ENCODE results near the gene ANKS1B.

The ANKS1B gene

DNA sequence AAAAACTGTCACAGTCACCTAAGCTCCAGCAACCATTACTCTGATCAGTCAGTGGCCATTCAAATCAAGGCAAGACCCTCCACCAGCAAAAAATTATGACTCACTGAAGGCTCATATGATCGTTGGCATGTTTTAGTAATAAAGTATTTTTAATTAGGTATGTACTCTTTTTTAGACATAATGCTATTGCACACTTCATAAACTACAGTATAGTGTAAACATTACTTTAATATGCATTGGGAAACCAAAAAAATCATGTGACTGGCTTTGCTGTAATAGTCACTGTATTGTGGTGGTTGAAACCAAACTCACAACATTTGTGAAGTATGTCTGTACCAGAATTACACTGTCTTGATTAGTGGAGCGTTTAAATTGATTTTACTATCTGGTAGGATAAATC lies 471.7 kb downstream of the ANKS1B start:
- Histone ChIP-seq H3K4me3 (ENCODE audit: low read length) (no peak overlapping the region), H3K36me3 (ENCODE audit: control insufficient read depth, insufficient read depth, low read length, severe bottlenecking) (no peaks in the 10 kb centered on the region)
- no peak for DNase-seq (ENCODE audit: low read depth)

DNA sequence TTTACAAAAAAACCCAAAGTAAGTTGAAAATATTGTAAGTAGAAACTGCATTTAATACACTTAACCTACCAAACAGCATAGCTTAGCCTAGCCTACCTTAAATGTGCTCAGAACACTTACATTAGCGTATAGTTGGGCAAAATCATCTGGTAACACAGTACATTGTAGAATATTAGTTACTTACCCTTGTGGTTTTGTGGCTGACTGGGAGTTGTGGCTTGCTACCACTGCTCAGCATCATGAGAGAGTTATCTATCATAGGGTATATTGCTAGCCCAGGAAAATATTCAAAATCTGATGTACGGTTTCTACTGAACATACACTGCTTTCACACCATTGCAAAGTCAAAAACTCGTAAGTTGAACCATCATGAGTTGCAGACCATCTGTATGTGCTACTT lies 478.9 kb downstream of the ANKS1B start:
- no peak for DNase-seq (ENCODE audit: low read depth)

More for the DNA sequence above, 471.7 kb downstream of the ANKS1B start:
- no peak overlapping the region for H3K9ac ChIP-seq (ENCODE audit: low read length)
- H3K9me3 ChIP-seq (ENCODE audit: control insufficient read depth, low read length) = peaks cover 10% of the 10 kb centered on the region
- no peaks in the 10 kb centered on the region for H3K4me1 ChIP-seq (ENCODE audit: control insufficient read depth, insufficient read depth, low read length)
- H3K27me3 ChIP-seq (replicated peaks; ENCODE audit: control insufficient read depth, insufficient read depth, low read length) = no peaks in the 10 kb centered on the region

DNA sequence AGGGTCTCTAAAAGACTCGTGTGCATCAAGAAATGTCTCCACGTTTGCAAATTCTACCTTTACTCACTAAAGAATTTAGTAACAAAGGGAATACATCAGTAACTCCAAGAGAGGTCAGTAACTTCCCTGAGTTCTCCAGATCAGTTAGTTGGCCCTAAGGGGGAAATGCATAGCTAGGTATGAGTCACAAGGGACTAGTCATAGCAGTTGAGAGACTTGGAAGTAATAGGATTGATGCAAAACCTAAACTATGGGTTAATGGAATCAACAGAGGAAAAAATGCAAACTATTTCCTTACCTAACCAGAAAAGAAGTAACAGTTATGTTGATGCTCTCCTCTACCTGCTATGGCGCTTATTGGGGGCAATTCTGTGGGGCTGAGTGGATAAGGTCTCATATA lies 486.0 kb downstream of the ANKS1B start:
- H3K9me3 ChIP-seq (ENCODE audit: control insufficient read depth, low read length) = no peaks in the 10 kb centered on the region

More for the DNA sequence above, 478.9 kb downstream of the ANKS1B start:
- no peak overlapping the region for H3K9ac ChIP-seq (ENCODE audit: low read length)
- no peaks in the 10 kb centered on the region for H3K36me3 ChIP-seq (ENCODE audit: control insufficient read depth, insufficient read depth, low read length, severe bottlenecking)
- H3K9me3 ChIP-seq (ENCODE audit: control insufficient read depth, low read length) = peaks cover 4% of the 10 kb centered on the region
- no peak overlapping the region for H3K4me3 ChIP-seq (ENCODE audit: low read length)
- no peaks in the 10 kb centered on the region for H3K4me1 ChIP-seq (ENCODE audit: control insufficient read depth, insufficient read depth, low read length)
- no peaks in the 10 kb centered on the region for H3K27me3 ChIP-seq (replicated peaks; ENCODE audit: control insufficient read depth, insufficient read depth, low read length)

DNA sequence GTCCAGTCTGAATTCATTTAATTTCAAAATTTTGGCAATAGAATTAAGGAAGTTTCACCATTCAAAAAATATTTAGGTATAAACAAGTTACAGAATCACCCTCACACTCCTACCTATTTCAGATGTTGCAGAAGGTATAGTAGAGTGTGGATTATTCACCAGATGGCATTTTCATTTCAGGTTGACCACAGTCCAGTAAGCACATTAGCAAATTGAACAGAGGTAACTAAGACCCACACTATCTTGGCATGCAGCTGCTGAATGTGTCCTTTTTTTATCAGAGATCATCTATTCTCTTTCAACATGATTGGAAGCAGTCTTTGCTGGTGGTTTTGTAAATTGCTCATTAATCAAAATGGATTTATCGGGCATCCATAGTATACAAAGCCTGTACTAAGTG lies 488.9 kb downstream of the ANKS1B start:
- Histone ChIP-seq H3K36me3 (ENCODE audit: control insufficient read depth, insufficient read depth, low read length, severe bottlenecking) (no peaks in the 10 kb centered on the region), H3K4me3 (ENCODE audit: low read length) (no peak overlapping the region), H3K27me3 (replicated peaks; ENCODE audit: control insufficient read depth, insufficient read depth, low read length) (no peaks in the 10 kb centered on the region), H3K9me3 (ENCODE audit: control insufficient read depth, low read length) (no peaks in the 10 kb centered on the region), H3K4me1 (ENCODE audit: control insufficient read depth, insufficient read depth, low read length) (no peaks in the 10 kb centered on the region), H3K9ac (ENCODE audit: low read length) (no peak overlapping the region)
- no peak for DNase-seq (ENCODE audit: low read depth)

More for the DNA sequence above, 486.0 kb downstream of the ANKS1B start:
- H3K36me3 ChIP-seq (ENCODE audit: control insufficient read depth, insufficient read depth, low read length, severe bottlenecking) = no peaks in the 10 kb centered on the region
- H3K27me3 ChIP-seq (replicated peaks; ENCODE audit: control insufficient read depth, insufficient read depth, low read length) = no peaks in the 10 kb centered on the region
- H3K9ac ChIP-seq (ENCODE audit: low read length) = no peak overlapping the region
- H3K4me1 ChIP-seq (ENCODE audit: control insufficient read depth, insufficient read depth, low read length) = no peaks in the 10 kb centered on the region
- peak; percentile 50 for DNase-seq (ENCODE audit: low read depth)
- no peak overlapping the region for H3K4me3 ChIP-seq (ENCODE audit: low read length)

DNA sequence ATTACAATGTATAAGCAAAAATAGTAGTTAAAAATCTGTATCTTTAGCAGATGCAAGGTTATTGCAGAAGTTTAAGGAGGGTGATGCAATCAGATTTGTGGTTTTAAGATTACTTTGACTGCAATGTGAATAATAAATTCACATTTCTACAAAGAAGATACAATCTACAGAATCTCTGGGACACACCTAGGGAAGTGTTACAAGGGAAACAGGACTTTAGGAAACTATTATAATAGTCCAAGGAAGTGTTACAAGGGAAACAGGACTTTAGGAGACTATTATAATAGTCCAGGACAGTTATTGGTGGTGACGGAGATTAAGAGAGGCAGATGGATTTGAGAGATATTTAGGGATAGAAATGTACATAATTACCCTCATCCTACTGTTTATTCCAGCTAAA lies 491.5 kb downstream of the ANKS1B start:
- no peaks in the 10 kb centered on the region for H3K4me1 ChIP-seq (ENCODE audit: control insufficient read depth, insufficient read depth, low read length)
- H3K4me3 ChIP-seq (ENCODE audit: low read length) = no peak overlapping the region
- H3K36me3 ChIP-seq (ENCODE audit: control insufficient read depth, insufficient read depth, low read length, severe bottlenecking) = no peaks in the 10 kb centered on the region
- no peak overlapping the region for H3K9ac ChIP-seq (ENCODE audit: low read length)
- peak; percentile 46 for DNase-seq (ENCODE audit: low read depth)
- H3K27me3 ChIP-seq (replicated peaks; ENCODE audit: control insufficient read depth, insufficient read depth, low read length) = no peaks in the 10 kb centered on the region
- H3K9me3 ChIP-seq (ENCODE audit: control insufficient read depth, low read length) = no peaks in the 10 kb centered on the region

DNA sequence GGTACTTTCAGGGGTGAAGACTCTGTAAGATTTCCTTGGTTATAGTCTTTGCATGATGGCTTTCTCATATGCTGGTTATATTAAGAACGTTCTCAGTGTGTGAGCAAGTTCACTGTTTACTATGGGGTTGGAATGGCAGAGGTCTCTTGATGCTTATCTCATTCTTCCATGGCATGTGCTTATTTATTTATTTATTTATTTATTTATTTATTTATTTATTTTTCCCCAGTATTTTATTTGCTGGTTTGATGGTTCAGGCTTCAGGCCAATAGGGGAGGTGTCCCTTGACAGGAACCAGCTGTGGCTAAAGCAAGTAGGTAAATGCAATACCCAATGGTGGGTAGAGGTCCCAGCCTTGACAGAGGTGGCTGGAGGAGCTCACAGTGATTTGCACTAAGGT lies 498.5 kb downstream of the ANKS1B start:
- Histone ChIP-seq H3K9me3 (ENCODE audit: control insufficient read depth, low read length) (peaks cover 8% of the 10 kb centered on the region), H3K4me1 (ENCODE audit: control insufficient read depth, insufficient read depth, low read length) (no peaks in the 10 kb centered on the region), H3K4me3 (ENCODE audit: low read length) (no peak overlapping the region), H3K36me3 (ENCODE audit: control insufficient read depth, insufficient read depth, low read length, severe bottlenecking) (no peaks in the 10 kb centered on the region), H3K9ac (ENCODE audit: low read length) (no peak overlapping the region), H3K27me3 (replicated peaks; ENCODE audit: control insufficient read depth, insufficient read depth, low read length) (no peaks in the 10 kb centered on the region)
- no peak for DNase-seq (ENCODE audit: low read depth)

DNA sequence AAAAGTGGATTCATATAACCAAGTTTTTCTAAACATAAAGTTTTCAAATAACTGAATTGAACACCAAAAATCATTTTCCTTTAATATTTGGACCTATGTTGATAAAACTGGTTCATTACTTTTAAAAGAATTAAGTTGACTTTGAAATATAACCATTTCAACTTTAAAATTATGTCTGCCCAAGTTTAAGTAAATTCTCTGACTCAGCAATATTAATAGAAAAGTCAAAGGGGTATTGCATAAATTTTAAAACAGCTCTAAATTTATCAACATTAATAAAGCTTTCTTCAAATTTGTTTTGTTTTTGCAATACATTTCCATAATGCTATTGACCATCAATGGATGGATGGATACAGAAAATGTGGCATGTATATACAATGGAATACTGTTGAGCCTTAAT lies 505.6 kb downstream of the ANKS1B start:
- Histone ChIP-seq H3K9ac (ENCODE audit: low read length) (no peak overlapping the region), H3K4me1 (ENCODE audit: control insufficient read depth, insufficient read depth, low read length) (no peaks in the 10 kb centered on the region), H3K9me3 (ENCODE audit: control insufficient read depth, low read length) (peaks cover 4% of the 10 kb centered on the region), H3K36me3 (ENCODE audit: control insufficient read depth, insufficient read depth, low read length, severe bottlenecking) (no peaks in the 10 kb centered on the region), H3K27me3 (replicated peaks; ENCODE audit: control insufficient read depth, insufficient read depth, low read length) (no peaks in the 10 kb centered on the region), H3K4me3 (ENCODE audit: low read length) (no peak overlapping the region)
- DNase-seq (ENCODE audit: low read depth) = no peak

DNA sequence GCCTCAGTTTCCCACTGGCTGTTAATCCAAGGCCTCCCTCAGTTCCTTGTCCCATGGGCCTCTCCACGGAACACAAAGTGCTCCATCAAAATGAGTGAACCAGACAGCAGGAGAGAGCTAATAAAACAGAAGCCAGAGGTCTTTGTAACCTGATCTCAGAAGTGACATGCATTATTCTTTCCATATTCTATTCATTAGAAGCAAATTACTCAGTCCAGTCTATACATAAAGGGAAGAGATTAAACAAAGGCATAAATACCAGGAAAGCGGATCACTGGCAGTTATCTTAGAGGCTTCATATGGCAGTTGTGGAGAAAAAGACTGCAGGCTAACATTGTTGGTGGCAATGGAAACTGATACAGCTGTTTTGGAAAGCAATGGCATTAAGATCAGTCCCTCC lies 507.8 kb downstream of the ANKS1B start:
- no peak overlapping the region for H3K9ac ChIP-seq (ENCODE audit: low read length)
- DNase-seq (ENCODE audit: low read depth) = no peak
- H3K9me3 ChIP-seq (ENCODE audit: control insufficient read depth, low read length) = no peaks in the 10 kb centered on the region
- H3K4me1 ChIP-seq (ENCODE audit: control insufficient read depth, insufficient read depth, low read length) = no peaks in the 10 kb centered on the region
- H3K27me3 ChIP-seq (replicated peaks; ENCODE audit: control insufficient read depth, insufficient read depth, low read length) = no peaks in the 10 kb centered on the region
- no peaks in the 10 kb centered on the region for H3K36me3 ChIP-seq (ENCODE audit: control insufficient read depth, insufficient read depth, low read length, severe bottlenecking)
- no peak overlapping the region for H3K4me3 ChIP-seq (ENCODE audit: low read length)

DNA sequence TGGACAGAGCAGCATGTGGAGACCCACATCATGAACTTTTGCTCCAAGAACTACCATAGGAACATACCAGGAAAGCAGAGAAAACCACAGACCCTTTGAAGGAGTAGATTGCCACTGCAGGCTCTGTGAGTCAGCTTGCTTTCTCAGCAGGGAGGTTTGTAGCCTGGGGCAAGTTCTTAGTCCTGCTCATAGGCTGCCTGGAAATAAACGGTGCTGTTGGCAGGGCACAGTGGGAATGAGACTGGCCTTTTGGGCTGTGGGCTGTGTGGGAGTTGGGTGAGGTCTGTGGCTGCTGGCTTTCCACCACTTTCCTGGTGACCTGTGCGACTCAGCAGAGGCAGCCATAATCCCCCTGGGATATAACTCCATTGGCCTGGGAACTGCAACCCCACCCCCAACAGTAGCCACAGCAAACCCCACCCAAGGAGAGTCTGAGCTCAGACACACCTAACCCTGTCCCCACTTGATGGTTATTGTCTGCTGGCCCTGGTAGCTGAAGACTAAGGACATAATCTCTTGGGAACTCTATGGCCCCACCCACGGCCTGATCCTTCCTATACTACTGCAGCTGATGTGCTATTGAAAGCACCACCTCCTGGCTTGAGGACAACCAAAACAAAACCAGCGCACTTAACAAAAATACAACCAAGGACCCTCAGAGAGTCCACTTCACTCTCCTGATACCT lies 529.2 kb downstream of the ANKS1B start:
- Histone ChIP-seq H3K9me3 (ENCODE audit: control insufficient read depth, low read length) (peaks cover 10% of the 10 kb centered on the region), H3K4me1 (ENCODE audit: control insufficient read depth, insufficient read depth, low read length) (peaks cover 24% of the 10 kb centered on the region), H3K9ac (ENCODE audit: low read length) (no peak overlapping the region), H3K36me3 (ENCODE audit: control insufficient read depth, insufficient read depth, low read length, severe bottlenecking) (no peaks in the 10 kb centered on the region), H3K4me3 (ENCODE audit: low read length) (no peak overlapping the region), H3K27me3 (replicated peaks; ENCODE audit: control insufficient read depth, insufficient read depth, low read length) (no peaks in the 10 kb centered on the region)
- DNase-seq (ENCODE audit: low read depth) = peak; percentile 96

DNA sequence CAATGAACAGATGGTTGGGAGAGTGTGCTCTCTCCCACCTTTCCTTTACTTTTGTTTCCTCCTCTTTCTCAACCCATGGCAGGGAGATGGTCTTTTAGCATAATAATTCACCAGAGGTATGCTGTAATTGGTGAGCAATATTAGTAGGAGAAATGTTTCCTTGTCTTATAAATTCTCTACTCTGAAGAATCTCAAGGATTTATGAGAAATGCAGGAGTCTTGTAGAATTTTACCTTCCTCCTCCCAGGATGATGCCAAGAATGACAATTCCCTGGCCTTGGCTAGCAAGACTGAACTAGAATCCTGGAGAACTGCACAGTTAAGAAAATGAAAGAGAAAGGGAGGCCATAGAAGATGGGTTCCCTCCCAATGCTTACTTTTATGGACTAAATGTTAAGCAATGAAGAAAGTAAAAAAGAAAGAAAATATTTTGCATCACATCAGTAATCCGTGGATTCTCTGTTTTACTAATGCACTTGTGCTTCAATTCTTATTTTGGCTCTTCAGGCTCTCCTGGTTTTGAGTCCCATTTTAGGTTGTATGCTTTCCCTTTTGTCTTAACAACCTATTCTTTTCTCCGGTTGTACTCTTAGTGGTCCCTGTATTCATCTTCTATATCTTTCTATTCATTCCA lies 530.1 kb downstream of the ANKS1B start:
- Histone ChIP-seq H3K4me3 (ENCODE audit: low read length) (no peak overlapping the region), H3K9me3 (ENCODE audit: control insufficient read depth, low read length) (peaks cover 6% of the 10 kb centered on the region), H3K4me1 (ENCODE audit: control insufficient read depth, insufficient read depth, low read length) (peaks cover 24% of the 10 kb centered on the region), H3K27me3 (replicated peaks; ENCODE audit: control insufficient read depth, insufficient read depth, low read length) (no peaks in the 10 kb centered on the region), H3K36me3 (ENCODE audit: control insufficient read depth, insufficient read depth, low read length, severe bottlenecking) (no peaks in the 10 kb centered on the region), H3K9ac (ENCODE audit: low read length) (no peak overlapping the region)
- peak; percentile 24 for DNase-seq (ENCODE audit: low read depth)

DNA sequence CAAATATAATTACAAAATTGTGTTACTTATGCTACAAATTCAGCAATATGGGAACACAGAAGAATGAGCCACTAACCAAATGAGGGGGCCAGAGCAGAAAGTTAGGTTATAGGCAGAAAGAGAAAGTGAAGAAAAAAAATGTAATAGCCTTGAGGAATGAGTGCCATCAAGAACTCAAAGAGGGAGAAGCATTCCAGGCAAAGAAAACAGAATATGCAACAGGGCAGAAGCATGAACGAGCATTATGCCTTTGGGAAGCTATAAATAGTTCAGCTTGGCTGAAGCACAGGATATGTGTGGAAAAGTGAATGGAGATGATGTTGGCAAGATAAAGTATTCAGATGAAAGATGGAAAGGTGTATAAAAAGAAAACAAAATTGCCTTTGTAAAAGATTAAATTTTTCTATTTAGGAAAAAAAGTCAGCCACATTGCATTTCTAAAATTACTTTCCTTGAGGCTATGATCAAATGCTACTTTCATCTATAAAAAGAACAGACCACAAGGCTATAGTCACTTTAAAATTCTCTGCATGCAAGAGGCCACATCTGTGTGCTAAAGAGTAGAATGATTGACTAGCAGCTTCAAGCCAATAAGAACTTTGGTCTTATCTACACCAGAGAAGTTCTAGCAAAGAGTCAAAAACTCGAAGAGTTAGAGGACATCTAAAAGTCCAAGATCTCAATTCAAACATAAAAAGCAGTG lies 530.7 kb downstream of the ANKS1B start:
- H3K9ac ChIP-seq (ENCODE audit: low read length) = peak overlapping the region; percentile 6
- peaks cover 24% of the 10 kb centered on the region for H3K4me1 ChIP-seq (ENCODE audit: control insufficient read depth, insufficient read depth, low read length)
- peak overlapping the region; percentile 70 for H3K4me3 ChIP-seq (ENCODE audit: low read length)
- peaks cover 6% of the 10 kb centered on the region for H3K9me3 ChIP-seq (ENCODE audit: control insufficient read depth, low read length)
- H3K36me3 ChIP-seq (ENCODE audit: control insufficient read depth, insufficient read depth, low read length, severe bottlenecking) = no peaks in the 10 kb centered on the region
- no peaks in the 10 kb centered on the region for H3K27me3 ChIP-seq (replicated peaks; ENCODE audit: control insufficient read depth, insufficient read depth, low read length)
- DNase-seq (ENCODE audit: low read depth) = peak; percentile 56
